Mesendoderm (in vitro differentiated cells): Measurements from ENCODE around the gene RASL10A.

Experiments used
- DNase-seq: peaks from one replicate; pipeline ENCODE4 v3.0.0; 2013
- H2AK5ac ChIP-seq: 2 replicates; pipeline ENCODE4 v1.6.1; 2013; ENCODE audit warnings: low read length, inconsistent platforms
- H2BK120ac ChIP-seq: 2 replicates; pipeline ENCODE4 v1.6.1; 2013; ENCODE audit warnings: low read depth, mild to moderate bottlenecking, low read length, moderate library complexity, mixed read lengths
- H2BK15ac ChIP-seq: replicated peaks from 2 replicates; pipeline ENCODE4 v1.6.1; 2013; ENCODE audit warnings: low read depth, mild to moderate bottlenecking, moderate library complexity
- H2BK5ac ChIP-seq: 2 replicates; pipeline ENCODE4 v1.6.1; 2013; ENCODE audit warnings: low read length, inconsistent platforms
- H3K18ac ChIP-seq: 2 replicates; pipeline ENCODE4 v1.6.1; 2013; ENCODE audit warnings: mild to moderate bottlenecking, low read length, mixed read lengths
- H3K23ac ChIP-seq: one replicate; pipeline ENCODE4 v1.6.1; 2013; ENCODE audit warnings: low read length
- H3K27ac ChIP-seq: 2 replicates; pipeline ENCODE4 v1.5.1; 2013; ENCODE audit warnings: low read depth, mild to moderate bottlenecking, inconsistent platforms, low read length, moderate library complexity
- H3K27me3 ChIP-seq: 2 replicates; pipeline ENCODE4 v1.6.1; 2013; ENCODE audit warnings: low read length, control low read depth, mild to moderate bottlenecking, inconsistent platforms; ENCODE audit not compliant: insufficient read depth, poor library complexity
- H3K36me3 ChIP-seq: 2 replicates; pipeline ENCODE4 v1.6.1; 2013; ENCODE audit warnings: low read length, inconsistent platforms; ENCODE audit not compliant: control insufficient read depth, insufficient read depth
- H3K4ac ChIP-seq: one replicate; pipeline ENCODE4 v1.6.1; 2013; ENCODE audit warnings: low read depth, mild to moderate bottlenecking, low read length, moderate library complexity
- H3K4me1 ChIP-seq: 2 replicates; pipeline ENCODE4 v1.6.1; 2013; ENCODE audit warnings: low read depth, low read length, inconsistent platforms; ENCODE audit not compliant: control insufficient read depth
- H3K4me2 ChIP-seq: 2 replicates; pipeline ENCODE4 v1.6.1; 2013; ENCODE audit warnings: low read length
- H3K4me3 ChIP-seq: 2 replicates; pipeline ENCODE4 v1.5.1; 2013; ENCODE audit warnings: mild to moderate bottlenecking, low read length
- H3K56ac ChIP-seq: one replicate; pipeline ENCODE4 v1.6.1; 2013; ENCODE audit warnings: low read length
- H3K79me1 ChIP-seq: 2 replicates; pipeline ENCODE4 v1.6.1; 2013; ENCODE audit warnings: low read length, inconsistent platforms
- H3K79me2 ChIP-seq: 2 replicates; pipeline ENCODE4 v1.6.1; 2013; ENCODE audit warnings: mild to moderate bottlenecking, low read length; ENCODE audit not compliant: control insufficient read depth, insufficient read depth
- H3K9ac ChIP-seq: 2 replicates; pipeline ENCODE4 v1.6.1; 2013; ENCODE audit warnings: low read length, inconsistent platforms
- H4K5ac ChIP-seq: one replicate; pipeline ENCODE4 v1.6.1; 2013; ENCODE audit warnings: low read length
- H4K8ac ChIP-seq: one replicate; pipeline ENCODE4 v1.6.1; 2013; ENCODE audit warnings: low read depth, mild to moderate bottlenecking, control low read depth, low read length, moderate library complexity
- WGBS: extraction: QIAGEN DNeasy Blood & Tissue Kit; methylation state at CpG from one replicate; pipeline ENCODE4 v1.1.7; 2013; ENCODE audit warnings: low lambda C conversion rate, missing lambda C conversion rate; ENCODE audit not compliant: insufficient coverage; ENCODE audit errors: extremely low coverage; 5-methylcytosine and 5-hydroxymethylcytosine counted together

Gene RASL10A

GRCh38 chr22:29341849-29342127 is 26.3 kb upstream of the RASL10A start:
- Histone ChIP-seq H3K18ac (no peak overlapping the region), H4K5ac (no peak overlapping the region), H3K23ac (no peak overlapping the region), H3K4ac (no peak overlapping the region), H4K8ac (no peak overlapping the region), H3K79me2 (no peaks in the 10 kb centered on the region), H3K9ac (no peak overlapping the region), H3K4me2 (no peak overlapping the region), H3K27me3 (no peaks in the 10 kb centered on the region), H2BK120ac (no peak overlapping the region), H3K79me1 (no peaks in the 10 kb centered on the region), H2BK5ac (no peak overlapping the region), H3K27ac (no peak overlapping the region), H3K4me3 (no peak overlapping the region), H3K4me1 (no peaks in the 10 kb centered on the region), H3K36me3 (peaks cover 21% of the 10 kb centered on the region), H2AK5ac (no peak overlapping the region), H2BK15ac (no peak overlapping the region), H3K56ac (no peak overlapping the region)
- WGBS = no CpG with 5 or more reads among the region's 2 CpGs
- no peak for DNase-seq

- Histone ChIP-seq H3K36me3 (peaks cover 18% of the 10 kb centered on the region), H2AK5ac (no peak overlapping the region), H3K9ac (no peak overlapping the region), H3K4me2 (no peak overlapping the region), H3K4ac (no peak overlapping the region), H3K4me1 (no peaks in the 10 kb centered on the region), H3K23ac (no peak overlapping the region), H3K27me3 (no peaks in the 10 kb centered on the region), H3K27ac (no peak overlapping the region), H3K4me3 (no peak overlapping the region), H4K8ac (no peak overlapping the region), H3K79me2 (no peaks in the 10 kb centered on the region), H3K79me1 (no peaks in the 10 kb centered on the region), H4K5ac (no peak overlapping the region), H3K56ac (no peak overlapping the region), H3K18ac (no peak overlapping the region), H2BK5ac (no peak overlapping the region), H2BK120ac (no peak overlapping the region), H2BK15ac (no peak overlapping the region)
- no CpG with 5 or more reads among the region's 25 CpGs for WGBS
- DNase-seq = no peak
Observed at GRCh38 chr22:29341056-29341848, 25.8 kb upstream of the RASL10A start.

DNA sequence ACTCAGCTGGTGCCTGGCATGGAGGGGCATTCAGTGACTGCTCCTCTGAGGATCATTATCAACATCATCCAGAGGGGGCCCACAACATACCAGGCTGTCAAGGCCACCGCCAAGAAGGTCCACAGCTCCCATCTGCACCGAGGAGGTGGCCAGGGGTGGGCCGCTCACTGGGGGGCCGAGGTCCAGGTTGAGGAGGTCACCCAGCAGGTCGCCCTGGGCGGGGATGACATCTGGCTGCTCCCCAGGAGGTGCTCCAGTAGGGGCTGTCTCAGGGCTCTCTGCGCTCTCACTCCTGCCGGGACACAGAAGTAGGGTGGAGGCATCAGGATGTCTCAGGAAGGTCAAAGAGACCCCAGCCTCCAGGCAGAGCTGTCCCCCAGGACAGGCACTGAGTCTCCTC is 25.1 kb upstream of the RASL10A start:
- Histone ChIP-seq H3K9ac (no peak overlapping the region), H3K4me1 (no peaks in the 10 kb centered on the region), H3K23ac (no peak overlapping the region), H3K27ac (no peak overlapping the region), H2BK5ac (no peak overlapping the region), H3K36me3 (peaks cover 17% of the 10 kb centered on the region), H3K56ac (no peak overlapping the region), H3K4me2 (no peak overlapping the region), H4K8ac (no peak overlapping the region), H4K5ac (no peak overlapping the region), H2AK5ac (no peak overlapping the region), H3K4ac (no peak overlapping the region), H2BK120ac (no peak overlapping the region), H2BK15ac (no peak overlapping the region), H3K27me3 (no peaks in the 10 kb centered on the region), H3K79me1 (no peaks in the 10 kb centered on the region), H3K79me2 (no peaks in the 10 kb centered on the region), H3K18ac (no peak overlapping the region), H3K4me3 (no peak overlapping the region)
- no peak for DNase-seq
- WGBS = no CpG with 5 or more reads among the region's 8 CpGs

GRCh38 chr22:29339381-29340235 is 24.1 kb upstream of the RASL10A start:
- Histone ChIP-seq H3K9ac (no peak overlapping the region), H3K4me1 (no peaks in the 10 kb centered on the region), H3K36me3 (peaks cover 17% of the 10 kb centered on the region), H3K4me3 (no peak overlapping the region), H3K4me2 (no peak overlapping the region), H3K79me1 (no peaks in the 10 kb centered on the region), H3K27ac (no peak overlapping the region), H2AK5ac (no peak overlapping the region), H2BK15ac (no peak overlapping the region), H3K18ac (no peak overlapping the region), H4K8ac (no peak overlapping the region), H3K56ac (no peak overlapping the region), H3K79me2 (no peaks in the 10 kb centered on the region), H3K27me3 (no peaks in the 10 kb centered on the region), H2BK5ac (no peak overlapping the region), H4K5ac (no peak overlapping the region), H3K4ac (no peak overlapping the region), H3K23ac (no peak overlapping the region), H2BK120ac (no peak overlapping the region)
- WGBS = no CpG with 5 or more reads among the region's 23 CpGs
- DNase-seq = no peak

GRCh38 chr22:29338398-29338797 is 22.9 kb upstream of the RASL10A start:
- Histone ChIP-seq H3K18ac (no peak overlapping the region), H2BK120ac (no peak overlapping the region), H3K56ac (no peak overlapping the region), H2AK5ac (no peak overlapping the region), H3K4ac (no peak overlapping the region), H3K27ac (no peak overlapping the region), H3K36me3 (peaks cover 17% of the 10 kb centered on the region), H3K23ac (no peak overlapping the region), H2BK5ac (no peak overlapping the region), H4K5ac (no peak overlapping the region), H3K27me3 (no peaks in the 10 kb centered on the region), H2BK15ac (no peak overlapping the region), H4K8ac (no peak overlapping the region), H3K4me3 (no peak overlapping the region), H3K9ac (no peak overlapping the region), H3K4me1 (no peaks in the 10 kb centered on the region), H3K79me2 (no peaks in the 10 kb centered on the region), H3K79me1 (no peaks in the 10 kb centered on the region), H3K4me2 (no peak overlapping the region)
- no CpG with 5 or more reads among the region's 6 CpGs for WGBS
- no peak for DNase-seq
